Measurements from ENCODE around the gene TULP1.

The TULP1 gene

GRCh38 chr6:35485402-35485877 lies 27.3 kb downstream of the TULP1 start:
- Histone ChIP-seq H3K27me3 (ENCODE audit: control insufficient read depth, insufficient read depth, low read length, poor library complexity, severe bottlenecking) (no peaks in the 10 kb centered on the region), H3K4me3 (ENCODE audit: insufficient read depth, low read depth, low read length) (no peak overlapping the region), H3K27ac (ENCODE audit: insufficient read depth, low read depth, low read length, poor library complexity, severe bottlenecking) (peak overlapping the region; percentile 65), H3K9me3 (ENCODE audit: control insufficient read depth, low read length) (no peaks in the 10 kb centered on the region), H3K4me1 (ENCODE audit: control insufficient read depth, insufficient read depth, low read length) (peaks cover 40% of the 10 kb centered on the region), H3K36me3 (ENCODE audit: control insufficient read depth, insufficient read depth, low read length) (no peaks in the 10 kb centered on the region)
- WGBS, 2 experiments: 38 to 39% methylated on average over 11 of the region's 11 CpGs

- Histone ChIP-seq H3K9me3 (ENCODE audit: control insufficient read depth, low read length) (no peaks in the 10 kb centered on the region), H3K27ac (ENCODE audit: insufficient read depth, low read depth, low read length, poor library complexity, severe bottlenecking) (peak overlapping the region; percentile 65), H3K4me3 (ENCODE audit: insufficient read depth, low read depth, low read length) (no peak overlapping the region), H3K36me3 (ENCODE audit: control insufficient read depth, insufficient read depth, low read length) (no peaks in the 10 kb centered on the region), H3K27me3 (ENCODE audit: control insufficient read depth, insufficient read depth, low read length, poor library complexity, severe bottlenecking) (no peaks in the 10 kb centered on the region), H3K4me1 (ENCODE audit: control insufficient read depth, insufficient read depth, low read length) (peaks cover 35% of the 10 kb centered on the region)
- 83 to 84% methylated on average over 7 of the region's 7 CpGs for WGBS, 2 experiments
These were observed 27.7 kb downstream of the TULP1 start for GRCh38 chr6:35484921-35485392.

GRCh38 chr6:35483893-35484645 lies 28.6 kb downstream of the TULP1 start:
- H3K4me3 ChIP-seq (ENCODE audit: insufficient read depth, low read depth, low read length): no peak overlapping the region
- H3K27ac ChIP-seq (ENCODE audit: insufficient read depth, low read depth, low read length, poor library complexity, severe bottlenecking): no peak overlapping the region
- no peaks in the 10 kb centered on the region for H3K27me3 ChIP-seq (ENCODE audit: control insufficient read depth, insufficient read depth, low read length, poor library complexity, severe bottlenecking)
- H3K9me3 ChIP-seq (ENCODE audit: control insufficient read depth, low read length): no peaks in the 10 kb centered on the region
- no peaks in the 10 kb centered on the region for H3K36me3 ChIP-seq (ENCODE audit: control insufficient read depth, insufficient read depth, low read length)
- 91 to 92% methylated on average over 13 of the region's 13 CpGs for WGBS, 2 experiments
- H3K4me1 ChIP-seq (ENCODE audit: control insufficient read depth, insufficient read depth, low read length): peaks cover 32% of the 10 kb centered on the region

GRCh38 chr6:35483490-35483889 lies 29.2 kb downstream of the TULP1 start:
- Histone ChIP-seq H3K36me3 (ENCODE audit: control insufficient read depth, insufficient read depth, low read length) (no peaks in the 10 kb centered on the region), H3K27ac (ENCODE audit: insufficient read depth, low read depth, low read length, poor library complexity, severe bottlenecking) (no peak overlapping the region), H3K4me1 (ENCODE audit: control insufficient read depth, insufficient read depth, low read length) (peaks cover 32% of the 10 kb centered on the region), H3K4me3 (ENCODE audit: insufficient read depth, low read depth, low read length) (no peak overlapping the region), H3K27me3 (ENCODE audit: control insufficient read depth, insufficient read depth, low read length, poor library complexity, severe bottlenecking) (no peaks in the 10 kb centered on the region), H3K9me3 (ENCODE audit: control insufficient read depth, low read length) (no peaks in the 10 kb centered on the region)
- WGBS, 2 experiments: 91 to 95% methylated on average over 3 of the region's 3 CpGs

GRCh38 chr6:35483062-35483461 lies 29.6 kb downstream of the TULP1 start:
- Histone ChIP-seq H3K4me3 (ENCODE audit: insufficient read depth, low read depth, low read length) (no peak overlapping the region), H3K27ac (ENCODE audit: insufficient read depth, low read depth, low read length, poor library complexity, severe bottlenecking) (no peak overlapping the region), H3K9me3 (ENCODE audit: control insufficient read depth, low read length) (no peaks in the 10 kb centered on the region), H3K27me3 (ENCODE audit: control insufficient read depth, insufficient read depth, low read length, poor library complexity, severe bottlenecking) (no peaks in the 10 kb centered on the region), H3K4me1 (ENCODE audit: control insufficient read depth, insufficient read depth, low read length) (peaks cover 28% of the 10 kb centered on the region), H3K36me3 (ENCODE audit: control insufficient read depth, insufficient read depth, low read length) (no peaks in the 10 kb centered on the region)
- 96 to 99% methylated on average over 4 of the region's 4 CpGs for WGBS, 2 experiments

- WGBS, 2 experiments: 86 to 87% methylated on average over 8 of the region's 8 CpGs
- Histone ChIP-seq H3K4me3 (ENCODE audit: insufficient read depth, low read depth, low read length) (no peak overlapping the region), H3K27me3 (ENCODE audit: control insufficient read depth, insufficient read depth, low read length, poor library complexity, severe bottlenecking) (no peaks in the 10 kb centered on the region), H3K4me1 (ENCODE audit: control insufficient read depth, insufficient read depth, low read length) (peaks cover 15% of the 10 kb centered on the region), H3K36me3 (ENCODE audit: control insufficient read depth, insufficient read depth, low read length) (no peaks in the 10 kb centered on the region), H3K9me3 (ENCODE audit: control insufficient read depth, low read length) (no peaks in the 10 kb centered on the region), H3K27ac (ENCODE audit: insufficient read depth, low read depth, low read length, poor library complexity, severe bottlenecking) (no peak overlapping the region)
These were observed 31.5 kb downstream of the TULP1 start for GRCh38 chr6:35481226-35481625.

GRCh38 chr6:35480176-35480575 lies 32.5 kb downstream of the TULP1 start:
- no peak overlapping the region for H3K27ac ChIP-seq (ENCODE audit: insufficient read depth, low read depth, low read length, poor library complexity, severe bottlenecking)
- H3K4me1 ChIP-seq (ENCODE audit: control insufficient read depth, insufficient read depth, low read length): peaks cover 4% of the 10 kb centered on the region
- H3K4me3 ChIP-seq (ENCODE audit: insufficient read depth, low read depth, low read length): no peak overlapping the region
- H3K27me3 ChIP-seq (ENCODE audit: control insufficient read depth, insufficient read depth, low read length, poor library complexity, severe bottlenecking): no peaks in the 10 kb centered on the region
- 95% methylated on average over 12 of the region's 12 CpGs for WGBS, 2 experiments
- H3K36me3 ChIP-seq (ENCODE audit: control insufficient read depth, insufficient read depth, low read length): no peaks in the 10 kb centered on the region
- H3K9me3 ChIP-seq (ENCODE audit: control insufficient read depth, low read length): no peaks in the 10 kb centered on the region

- H3K36me3 ChIP-seq (ENCODE audit: control insufficient read depth, insufficient read depth, low read length): no peaks in the 10 kb centered on the region
- 95 to 96% methylated on average over 7 of the region's 7 CpGs for WGBS, 2 experiments
- H3K27ac ChIP-seq (ENCODE audit: insufficient read depth, low read depth, low read length, poor library complexity, severe bottlenecking): no peak overlapping the region
- H3K4me3 ChIP-seq (ENCODE audit: insufficient read depth, low read depth, low read length): no peak overlapping the region
- H3K27me3 ChIP-seq (ENCODE audit: control insufficient read depth, insufficient read depth, low read length, poor library complexity, severe bottlenecking): no peaks in the 10 kb centered on the region
- no peaks in the 10 kb centered on the region for H3K4me1 ChIP-seq (ENCODE audit: control insufficient read depth, insufficient read depth, low read length)
- H3K9me3 ChIP-seq (ENCODE audit: control insufficient read depth, low read length): no peaks in the 10 kb centered on the region
These were observed 34.4 kb downstream of the TULP1 start for GRCh38 chr6:35478259-35478658.

GRCh38 chr6:35477551-35478179 lies 35.0 kb downstream of the TULP1 start:
- Histone ChIP-seq H3K27ac (ENCODE audit: insufficient read depth, low read depth, low read length, poor library complexity, severe bottlenecking) (peak overlapping the region; percentile 36), H3K4me1 (ENCODE audit: control insufficient read depth, insufficient read depth, low read length) (no peaks in the 10 kb centered on the region), H3K27me3 (ENCODE audit: control insufficient read depth, insufficient read depth, low read length, poor library complexity, severe bottlenecking) (no peaks in the 10 kb centered on the region), H3K9me3 (ENCODE audit: control insufficient read depth, low read length) (no peaks in the 10 kb centered on the region), H3K4me3 (ENCODE audit: insufficient read depth, low read depth, low read length) (no peak overlapping the region), H3K36me3 (ENCODE audit: control insufficient read depth, insufficient read depth, low read length) (no peaks in the 10 kb centered on the region)
- WGBS, 2 experiments: 87 to 95% methylated on average over 5 of the region's 5 CpGs

GRCh38 chr6:35477028-35477427 lies 35.7 kb downstream of the TULP1 start:
- no peaks in the 10 kb centered on the region for H3K9me3 ChIP-seq (ENCODE audit: control insufficient read depth, low read length)
- no peak overlapping the region for H3K4me3 ChIP-seq (ENCODE audit: insufficient read depth, low read depth, low read length)
- no peak overlapping the region for H3K27ac ChIP-seq (ENCODE audit: insufficient read depth, low read depth, low read length, poor library complexity, severe bottlenecking)
- H3K27me3 ChIP-seq (ENCODE audit: control insufficient read depth, insufficient read depth, low read length, poor library complexity, severe bottlenecking): no peaks in the 10 kb centered on the region
- H3K4me1 ChIP-seq (ENCODE audit: control insufficient read depth, insufficient read depth, low read length): no peaks in the 10 kb centered on the region
- no peaks in the 10 kb centered on the region for H3K36me3 ChIP-seq (ENCODE audit: control insufficient read depth, insufficient read depth, low read length)
- 84 to 90% methylated on average over 8 of the region's 8 CpGs for WGBS, 2 experiments
